ENCODE data around the gene PRR33.

The PRR33 gene

GRCh38 chr11:1844221-1845094 is 47.2 kb downstream of the PRR33 start:
- no peaks in the 10 kb centered on the region for H3K9me3 ChIP-seq
- H3K4me2 ChIP-seq, result peak overlapping the region; percentile 83
- H3K4me3 ChIP-seq, result peak overlapping the region; percentile 35
- H3K36me3 ChIP-seq, result no peaks in the 10 kb centered on the region
- peaks cover 20% of the 10 kb centered on the region; the same call in 1 of the 2 replicates for H4K20me1 ChIP-seq
- no peaks in the 10 kb centered on the region for H3K27me3 ChIP-seq
- peaks cover 85% of the 10 kb centered on the region for H3K4me1 ChIP-seq
- TF ChIP-seq Cebpa-rat (IDR thresholded peaks at IDR 0.05), result no peak
- peak overlapping the region; percentile 18; the same call in 1 of the 2 replicates for H3K27ac ChIP-seq
- peak overlapping the region; percentile 3; the same call in 1 of the 2 replicates for H3K9ac ChIP-seq

- Histone ChIP-seq H3K27me3 (no peaks in the 10 kb centered on the region), H3K4me2 (peak overlapping the region; percentile 83), H3K9me3 (no peaks in the 10 kb centered on the region), H3K27ac (peak overlapping the region; percentile 18; the same call in 1 of the 2 replicates), H3K36me3 (no peaks in the 10 kb centered on the region), H3K4me1 (peaks cover 84% of the 10 kb centered on the region), H4K20me1 (peaks cover 20% of the 10 kb centered on the region; the same call in 1 of the 2 replicates), H3K9ac (peak overlapping the region; percentile 3; the same call in 1 of the 2 replicates), H3K4me3 (peak overlapping the region; percentile 35; the same call in 1 of the 2 replicates)
- no peak for TF ChIP-seq Cebpa-rat (IDR thresholded peaks at IDR 0.05)
Observed at GRCh38 chr11:1843796-1844195, 47.9 kb downstream of the PRR33 start.

- peak overlapping the region; percentile 83 for H3K4me2 ChIP-seq
- no peaks in the 10 kb centered on the region for H3K9me3 ChIP-seq
- H4K20me1 ChIP-seq, result peaks cover 20% of the 10 kb centered on the region; the same call in 1 of the 2 replicates
- H3K4me3 ChIP-seq, result no peak overlapping the region
- no peak overlapping the region for H3K27ac ChIP-seq
- no peaks in the 10 kb centered on the region for H3K27me3 ChIP-seq
- no peak overlapping the region for H3K9ac ChIP-seq
- H3K4me1 ChIP-seq, result peaks cover 84% of the 10 kb centered on the region
- no peak for TF ChIP-seq Cebpa-rat (IDR thresholded peaks at IDR 0.05)
- no peaks in the 10 kb centered on the region for H3K36me3 ChIP-seq
Observed at GRCh38 chr11:1843098-1843473, 48.6 kb downstream of the PRR33 start.

GRCh38 chr11:1842149-1843097 is 49.3 kb downstream of the PRR33 start:
- H3K4me1 ChIP-seq, result peaks cover 89% of the 10 kb centered on the region
- TF ChIP-seq Cebpa-rat (IDR thresholded peaks at IDR 0.05), result no peak

GRCh38 chr11:1841511-1842148 is 50.1 kb downstream of the PRR33 start:
- H3K4me3 ChIP-seq, result no peak overlapping the region
- peak overlapping the region; percentile 83 for H3K4me2 ChIP-seq
- H4K20me1 ChIP-seq, result peaks cover 20% of the 10 kb centered on the region; the same call in 1 of the 2 replicates
- no peaks in the 10 kb centered on the region for H3K9me3 ChIP-seq
- no peak overlapping the region for H3K27ac ChIP-seq
- peaks cover 96% of the 10 kb centered on the region for H3K4me1 ChIP-seq
- no peak for TF ChIP-seq Cebpa-rat (IDR thresholded peaks at IDR 0.05)
- no peaks in the 10 kb centered on the region for H3K36me3 ChIP-seq
- 0 out of 2 replicates have a peak overlapping the region, but pooled peaks have one; percentile 0 for H3K9ac ChIP-seq
- no peaks in the 10 kb centered on the region for H3K27me3 ChIP-seq

More at GRCh38 chr11:1842149-1843097, 49.3 kb downstream of the PRR33 start:
- Histone ChIP-seq H4K20me1 (peaks cover 20% of the 10 kb centered on the region; the same call in 1 of the 2 replicates), H3K4me2 (peak overlapping the region; percentile 83), H3K27ac (no peak overlapping the region), H3K9me3 (no peaks in the 10 kb centered on the region), H3K27me3 (no peaks in the 10 kb centered on the region), H3K4me3 (no peak overlapping the region), H3K36me3 (no peaks in the 10 kb centered on the region), H3K9ac (0 out of 2 replicates have a peak overlapping the region, but pooled peaks have one; percentile 0)

GRCh38 chr11:1840780-1841480 is 50.8 kb downstream of the PRR33 start:
- peak overlapping the region; percentile 83 for H3K4me2 ChIP-seq
- H3K9me3 ChIP-seq, result no peaks in the 10 kb centered on the region
- TF ChIP-seq Cebpa-rat (IDR thresholded peaks at IDR 0.05), result no peak
- peaks cover 20% of the 10 kb centered on the region; the same call in 1 of the 2 replicates for H4K20me1 ChIP-seq
- no peak overlapping the region for H3K9ac ChIP-seq
- H3K27me3 ChIP-seq, result no peaks in the 10 kb centered on the region
- H3K4me1 ChIP-seq, result peaks cover 90% of the 10 kb centered on the region
- H3K4me3 ChIP-seq, result no peak overlapping the region
- H3K27ac ChIP-seq, result no peak overlapping the region
- no peaks in the 10 kb centered on the region for H3K36me3 ChIP-seq

GRCh38 chr11:1839924-1840779 is 51.5 kb downstream of the PRR33 start:
- Histone ChIP-seq H3K9me3 (no peaks in the 10 kb centered on the region), H3K4me2 (peak overlapping the region; percentile 83), H3K4me1 (peaks cover 82% of the 10 kb centered on the region), H3K36me3 (no peaks in the 10 kb centered on the region), H3K27me3 (no peaks in the 10 kb centered on the region), H4K20me1 (peaks cover 20% of the 10 kb centered on the region; the same call in 1 of the 2 replicates), H3K27ac (0 out of 2 replicates have a peak overlapping the region, but pooled peaks have one; percentile 59), H3K4me3 (no peak overlapping the region), H3K9ac (no peak overlapping the region)
- no peak for TF ChIP-seq Cebpa-rat (IDR thresholded peaks at IDR 0.05)
